ENCODE measurements around the gene ROBO1.
"Not testable (repeated sequence)": the region's sequence is repeated elsewhere in the genome, so short reads cannot be mapped to it uniquely, and the experiment has no call there.

The ROBO1 gene

GRCh38 chr3:78721771-78722543, 1045.8 kb downstream of the ROBO1 start:
- no peak for DNase-seq

- DNase-seq: no peak
Observed at GRCh38 chr3:78718707-78719106, 1049.1 kb downstream of the ROBO1 start.

- no peak for DNase-seq
Observed at GRCh38 chr3:78717041-78717440, 1050.8 kb downstream of the ROBO1 start.

GRCh38 chr3:78712941-78713340, 1054.9 kb downstream of the ROBO1 start:
- no peak for DNase-seq

GRCh38 chr3:78712270-78712669, 1055.5 kb downstream of the ROBO1 start:
- DNase-seq: no peak

- no peak for DNase-seq
Observed at GRCh38 chr3:78708565-78709073, 1059.2 kb downstream of the ROBO1 start.

- DNase-seq: no peak
Observed at GRCh38 chr3:78707609-78708008, 1060.2 kb downstream of the ROBO1 start.

- DNase-seq: no peak
Observed at GRCh38 chr3:78706906-78707523, 1060.8 kb downstream of the ROBO1 start.

- no peak for DNase-seq
Observed at GRCh38 chr3:78703944-78704343, 1063.9 kb downstream of the ROBO1 start.

- DNase-seq: no peak
Observed at GRCh38 chr3:78701537-78701936, 1066.3 kb downstream of the ROBO1 start.

- DNase-seq: no peak
Observed at GRCh38 chr3:78698431-78698830, 1069.4 kb downstream of the ROBO1 start.

- DNase-seq: no peak
Observed at GRCh38 chr3:78697426-78697825, 1070.4 kb downstream of the ROBO1 start.

GRCh38 chr3:78690766-78691165, 1077.0 kb downstream of the ROBO1 start:
- no peak for DNase-seq

GRCh38 chr3:78689378-78689777, 1078.4 kb downstream of the ROBO1 start:
- DNase-seq: no peak

GRCh38 chr3:78687520-78687919, 1080.3 kb downstream of the ROBO1 start:
- DNase-seq: no peak

- no peak for DNase-seq
Observed at GRCh38 chr3:78683284-78683683, 1084.5 kb downstream of the ROBO1 start.

- DNase-seq: not testable (repeated sequence)
Observed at GRCh38 chr3:78675119-78675805, 1092.5 kb downstream of the ROBO1 start.

GRCh38 chr3:78670746-78671145, 1097.1 kb downstream of the ROBO1 start:
- DNase-seq: no peak

GRCh38 chr3:78670094-78670493, 1097.7 kb downstream of the ROBO1 start:
- no peak for DNase-seq

- DNase-seq: no peak
Observed at GRCh38 chr3:78668302-78668701, 1099.5 kb downstream of the ROBO1 start.

GRCh38 chr3:78666470-78666800, 1101.4 kb downstream of the ROBO1 start:
- no peak for DNase-seq

GRCh38 chr3:78665776-78666469, 1101.9 kb downstream of the ROBO1 start:
- DNase-seq: no peak

- DNase-seq: no peak
Observed at GRCh38 chr3:78665101-78665500, 1102.7 kb downstream of the ROBO1 start.
